Superior temporal gyrus (tissue), 1 donor: ENCODE data around the gene GSX2.

ENCODE experiments used
- DNase-seq: peaks from one replicate; pipeline ENCODE4 v3.0.0-alpha.2; 2016; ENCODE audit errors: extremely low spot score

The GSX2 gene

DNA sequence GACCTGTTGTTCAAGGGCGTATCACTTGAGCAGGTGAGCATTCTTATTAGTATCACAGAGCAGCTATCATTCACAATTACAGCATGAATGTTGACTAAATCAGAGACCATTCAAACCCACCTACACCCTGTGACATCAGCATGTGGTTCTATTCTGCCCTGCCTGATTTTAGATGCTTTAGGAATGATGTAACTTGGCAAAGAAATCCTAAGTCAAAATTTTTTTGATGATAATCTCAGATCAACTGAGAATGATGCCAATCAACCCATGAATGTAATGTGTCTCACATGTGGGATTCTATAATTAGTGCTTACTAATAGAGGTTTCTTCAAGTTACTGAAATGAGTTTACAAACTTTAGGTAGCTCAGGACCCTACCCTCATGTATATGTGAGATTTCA lies 22.2 kb upstream of the GSX2 start:
- no peak for DNase-seq

DNA sequence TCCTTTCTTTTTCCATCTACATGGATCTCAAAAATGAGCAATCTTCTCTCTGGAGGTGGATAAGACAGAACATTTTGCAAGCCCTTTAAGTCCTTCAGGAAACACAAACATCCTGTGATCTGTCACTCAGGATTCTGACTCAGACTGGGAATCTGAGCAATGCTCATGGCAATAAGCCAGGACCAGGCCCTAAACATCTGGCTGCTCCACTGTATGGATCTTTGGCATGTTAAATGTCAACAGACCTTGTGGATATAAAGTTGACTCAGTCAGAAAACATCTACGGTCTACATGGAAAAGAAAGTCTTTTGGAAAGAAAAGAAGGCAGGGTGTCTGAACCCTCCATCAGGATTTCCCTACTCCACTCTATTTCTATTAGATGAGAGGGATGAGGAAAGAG lies 17.8 kb upstream of the GSX2 start:
- no peak for DNase-seq

DNA sequence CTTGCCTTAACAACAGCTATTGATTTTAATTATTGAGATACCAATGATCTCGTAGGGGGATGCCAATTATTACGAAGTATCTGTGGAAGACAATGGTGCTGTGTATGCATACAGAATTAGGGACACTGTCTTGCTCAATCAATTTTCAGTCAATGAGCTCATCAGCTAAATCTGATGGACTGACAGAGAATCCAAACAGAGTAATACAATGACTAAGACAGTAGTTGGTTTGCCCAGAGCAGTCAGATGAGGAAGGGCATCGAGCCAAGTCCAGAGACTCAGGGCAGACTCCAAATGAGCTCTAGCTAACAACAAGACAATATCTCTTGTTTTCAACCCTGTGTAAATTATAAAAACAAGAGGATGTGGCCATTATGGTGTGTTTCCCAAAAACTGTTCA lies 14.7 kb upstream of the GSX2 start:
- peak; percentile 89 for DNase-seq

DNA sequence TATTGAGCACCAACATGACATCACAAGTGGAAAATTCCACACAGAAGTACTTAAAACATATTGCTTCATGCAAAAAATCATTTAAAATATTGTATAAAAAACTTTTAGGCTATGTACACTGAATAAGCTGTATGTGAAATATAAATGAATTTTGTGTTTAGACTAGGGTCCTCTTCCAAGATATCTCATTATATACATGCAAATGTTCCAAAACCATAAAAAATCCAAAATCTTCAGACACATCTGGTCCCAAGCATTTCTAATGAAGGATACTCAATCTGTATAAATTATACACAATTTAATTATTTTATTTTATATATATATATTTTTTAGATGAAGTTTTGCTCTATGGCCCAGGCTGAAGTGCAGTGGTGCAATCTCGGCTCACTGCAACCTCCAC lies 10.1 kb upstream of the GSX2 start:
- no peak for DNase-seq

DNA sequence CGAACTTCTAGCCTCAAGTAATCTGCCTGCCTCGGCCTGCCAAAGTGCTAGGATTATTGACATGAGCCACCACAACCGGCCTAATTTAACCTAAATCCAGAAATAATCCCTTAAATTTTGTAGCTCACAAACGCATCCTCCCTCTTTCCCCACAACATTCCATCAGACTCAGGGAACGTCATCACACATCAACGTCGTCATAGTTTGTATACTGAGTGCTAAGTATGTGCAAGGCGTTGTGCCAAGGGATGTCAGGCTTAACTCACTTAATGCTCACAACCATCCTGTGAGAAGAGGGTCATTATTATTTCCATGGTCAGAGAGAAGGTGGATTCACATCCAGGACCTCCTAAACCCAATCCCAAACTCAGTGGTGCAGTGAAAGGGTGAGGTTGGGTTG lies 9.6 kb upstream of the GSX2 start:
- no peak for DNase-seq

DNA sequence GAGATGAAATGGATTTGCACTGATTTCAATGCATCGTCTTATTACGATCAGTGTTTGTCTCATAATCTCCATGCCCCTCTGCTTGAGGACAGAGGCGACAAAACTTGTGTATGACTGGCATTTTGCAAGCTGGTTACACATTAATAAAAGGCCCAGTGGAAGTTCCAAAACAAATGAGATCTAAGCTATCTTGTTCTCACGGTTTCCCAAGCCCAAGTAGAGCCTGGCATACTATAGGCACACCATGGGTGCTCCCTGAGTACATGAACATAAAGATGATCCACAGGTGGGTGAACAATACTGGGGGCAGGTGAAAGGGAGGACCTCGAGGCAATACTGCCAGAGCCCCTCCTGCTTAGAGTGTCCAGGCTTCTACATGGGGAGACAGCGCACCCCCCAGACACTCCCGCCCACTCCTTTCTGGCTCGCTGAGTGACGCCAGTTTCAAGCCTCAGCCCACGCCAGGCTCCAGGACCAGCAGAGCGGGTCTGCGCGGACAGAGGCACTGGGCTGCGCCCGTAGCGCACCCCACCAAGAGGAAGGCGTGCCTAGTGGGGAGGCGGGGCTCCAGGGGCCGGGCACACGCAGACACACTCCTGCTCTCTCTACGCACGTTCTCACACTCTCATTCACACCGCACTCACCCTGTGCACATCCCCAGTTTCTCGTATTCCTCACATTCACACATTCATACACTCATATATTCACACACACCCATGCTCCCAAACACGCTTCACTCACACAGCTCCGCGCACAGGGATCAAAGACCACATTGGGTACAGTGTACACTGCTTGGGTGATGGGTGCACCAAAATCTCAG lies 8.9 kb upstream of the GSX2 start:
- no peak for DNase-seq

DNA sequence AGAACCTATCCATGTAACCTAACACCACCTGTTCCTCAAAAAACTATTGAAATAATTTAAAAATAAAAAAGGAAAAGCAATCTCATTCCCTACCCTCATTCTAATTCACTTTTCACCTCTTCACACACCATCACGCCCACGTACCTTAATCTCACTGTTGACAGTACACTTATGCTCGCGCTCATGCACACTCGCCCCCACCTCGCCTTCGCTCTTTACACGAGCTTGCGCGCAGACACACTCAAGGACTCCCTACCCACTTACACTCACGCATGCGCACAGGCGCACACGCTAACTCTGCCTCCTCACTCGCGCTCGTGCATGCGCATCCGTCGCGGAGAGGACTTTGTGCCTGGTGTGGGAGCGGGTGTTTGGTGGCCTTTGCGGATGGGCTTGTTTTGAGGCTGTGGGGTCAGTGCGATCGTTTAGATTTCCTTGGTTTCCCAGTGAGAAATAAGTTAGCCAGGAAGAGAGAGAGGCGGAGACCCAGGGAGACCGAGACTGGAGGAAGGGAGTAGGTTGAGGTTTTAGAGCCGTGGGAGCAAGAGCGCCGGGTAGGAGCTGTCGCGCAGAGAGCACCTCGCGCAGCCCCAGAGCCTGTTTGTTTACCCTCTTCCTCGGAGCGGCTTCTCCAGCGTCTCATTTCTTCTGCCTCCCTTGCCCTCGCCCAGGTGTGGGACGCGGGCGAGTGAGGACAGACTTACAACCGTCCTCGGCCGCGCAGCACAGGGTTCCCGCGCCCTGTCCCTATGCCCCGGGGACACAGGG lies 8.1 kb upstream of the GSX2 start:
- peak; percentile 82 for DNase-seq

DNA sequence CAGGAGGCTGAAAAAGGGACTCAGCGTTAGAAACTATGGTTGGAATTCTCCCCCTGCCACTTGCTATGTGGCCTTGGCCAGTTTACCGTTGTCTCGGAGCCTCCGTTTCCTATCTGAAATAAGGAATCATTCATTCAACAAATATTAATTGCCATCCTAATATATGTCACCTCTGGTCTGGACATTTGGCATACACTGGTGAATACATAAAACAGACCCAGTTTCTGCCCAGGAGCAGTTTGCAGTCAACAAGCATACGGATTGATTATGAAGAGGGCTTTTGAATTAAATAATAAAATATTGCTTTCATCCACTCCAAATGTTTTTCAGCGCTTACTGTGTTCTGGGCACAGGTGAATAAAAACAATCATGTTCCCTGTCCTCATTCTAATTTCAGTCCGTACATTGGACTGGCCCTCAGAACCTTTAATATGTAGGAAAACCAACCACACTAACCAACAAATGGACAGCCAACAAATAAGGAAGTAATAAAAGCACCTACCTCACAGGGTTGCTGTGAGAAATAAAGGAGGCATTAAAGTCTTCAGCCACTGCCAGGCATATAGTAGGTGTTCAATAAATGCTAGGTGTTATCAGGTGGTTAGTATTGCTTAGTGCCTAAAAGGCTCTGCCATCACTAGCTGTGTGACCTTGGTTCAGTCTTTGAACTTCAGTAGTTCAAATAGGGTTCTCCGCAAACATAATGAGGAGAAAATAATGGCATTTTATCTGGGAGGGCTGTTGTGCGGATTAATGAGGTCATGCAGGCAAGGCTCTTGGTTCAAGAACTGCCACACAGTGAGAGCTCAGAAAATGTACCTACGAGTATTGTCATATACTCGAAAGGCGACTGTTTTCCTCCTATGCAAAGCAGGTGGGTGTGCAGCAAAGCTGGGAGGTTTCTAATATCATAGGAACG lies 7.3 kb upstream of the GSX2 start:
- DNase-seq: no peak

DNA sequence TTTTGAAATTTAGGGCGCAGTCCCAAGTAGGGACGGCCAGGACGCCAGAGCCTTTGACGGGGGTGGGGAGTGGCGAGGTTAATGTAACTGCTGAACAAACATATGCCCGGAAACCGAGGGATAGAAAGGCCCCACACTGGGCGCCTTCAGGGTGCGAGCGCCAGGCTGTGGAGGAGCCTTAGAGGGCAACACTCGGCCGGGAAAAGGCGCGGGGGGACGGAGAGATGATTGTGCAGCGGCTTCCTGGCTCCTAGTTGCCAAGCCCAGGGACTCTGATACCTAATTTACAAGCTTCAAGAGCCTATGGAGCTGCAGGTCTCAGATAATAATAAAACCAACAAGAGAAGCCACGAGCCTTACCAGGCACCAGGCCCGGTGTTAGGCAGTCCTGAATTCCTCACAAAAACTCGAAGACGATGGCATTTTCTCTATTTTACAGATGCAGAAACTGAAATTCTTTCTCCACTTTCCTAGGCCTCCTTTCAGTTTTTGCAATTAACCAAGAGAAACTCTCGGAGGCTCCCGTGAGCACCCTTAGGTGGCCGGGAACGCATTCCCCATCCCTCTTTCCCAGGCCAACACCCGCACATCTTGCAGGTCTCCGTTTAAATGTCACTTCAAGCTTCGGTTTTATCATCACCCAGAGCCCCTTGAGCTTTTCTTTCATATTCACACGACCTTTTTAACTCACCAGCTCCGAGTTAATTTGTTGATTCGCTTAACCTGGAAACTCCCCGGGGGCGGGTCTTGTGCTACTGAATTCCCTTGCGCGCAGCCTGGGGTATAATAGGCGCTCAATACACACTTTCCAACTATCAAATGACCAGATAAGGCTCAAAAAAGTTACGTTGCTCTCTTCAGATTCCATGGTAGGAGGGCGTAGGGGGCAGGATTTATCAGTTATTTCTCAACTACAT lies 6.4 kb upstream of the GSX2 start:
- no peak for DNase-seq

DNA sequence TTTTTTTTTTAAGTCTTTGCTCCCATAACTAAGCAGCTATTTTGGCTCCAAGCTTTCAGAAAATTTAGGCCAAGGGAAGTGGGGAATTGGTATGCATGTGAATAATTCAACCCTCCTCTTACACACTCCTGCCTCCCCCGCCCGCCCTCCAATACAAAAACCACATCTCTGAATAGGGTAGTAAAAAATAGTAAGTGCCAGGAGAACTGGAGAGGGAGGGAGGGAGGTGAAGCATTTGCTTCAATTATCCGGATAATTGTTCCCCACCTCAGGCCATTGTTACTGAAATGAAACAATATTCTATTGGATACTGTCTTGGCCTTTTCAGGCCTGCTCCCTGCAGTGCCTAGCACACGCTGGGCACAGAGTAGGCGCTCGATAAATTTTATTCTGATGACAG lies 5.5 kb upstream of the GSX2 start:
- no peak for DNase-seq

DNA sequence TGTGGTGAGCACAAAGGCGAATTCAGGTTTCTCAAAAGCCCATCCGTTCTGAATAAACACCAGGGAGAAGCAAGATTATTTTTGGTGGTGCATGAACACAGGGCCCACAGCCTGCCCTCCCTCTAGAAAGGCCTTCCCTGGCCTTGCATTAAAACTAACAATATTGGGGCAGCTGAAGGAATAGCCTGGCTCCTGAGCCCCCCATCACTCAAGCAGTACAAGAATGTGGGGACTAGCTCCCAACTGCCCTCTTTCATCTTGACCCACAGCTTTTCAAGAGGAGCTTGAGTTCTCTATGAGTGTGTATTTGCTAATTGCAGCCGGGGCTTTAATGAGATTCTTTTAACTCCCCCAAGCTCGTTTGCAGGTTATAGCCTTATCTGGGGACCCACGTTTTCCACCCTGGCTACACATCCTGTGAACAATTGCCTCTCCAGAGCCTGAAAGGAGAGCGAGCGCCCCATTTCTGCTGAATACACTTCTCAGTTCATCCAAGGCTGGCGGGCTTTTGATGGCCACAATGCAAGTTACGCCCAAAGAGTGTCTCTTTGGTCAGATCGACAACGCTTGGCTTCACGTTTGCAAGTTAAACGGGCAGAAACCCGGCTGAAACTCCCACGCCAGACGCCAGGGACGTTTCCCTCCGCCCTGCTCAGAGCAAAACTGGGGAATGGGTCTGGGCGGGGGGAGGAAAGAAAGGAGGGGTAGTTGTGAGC lies 4.7 kb upstream of the GSX2 start:
- DNase-seq: no peak

DNA sequence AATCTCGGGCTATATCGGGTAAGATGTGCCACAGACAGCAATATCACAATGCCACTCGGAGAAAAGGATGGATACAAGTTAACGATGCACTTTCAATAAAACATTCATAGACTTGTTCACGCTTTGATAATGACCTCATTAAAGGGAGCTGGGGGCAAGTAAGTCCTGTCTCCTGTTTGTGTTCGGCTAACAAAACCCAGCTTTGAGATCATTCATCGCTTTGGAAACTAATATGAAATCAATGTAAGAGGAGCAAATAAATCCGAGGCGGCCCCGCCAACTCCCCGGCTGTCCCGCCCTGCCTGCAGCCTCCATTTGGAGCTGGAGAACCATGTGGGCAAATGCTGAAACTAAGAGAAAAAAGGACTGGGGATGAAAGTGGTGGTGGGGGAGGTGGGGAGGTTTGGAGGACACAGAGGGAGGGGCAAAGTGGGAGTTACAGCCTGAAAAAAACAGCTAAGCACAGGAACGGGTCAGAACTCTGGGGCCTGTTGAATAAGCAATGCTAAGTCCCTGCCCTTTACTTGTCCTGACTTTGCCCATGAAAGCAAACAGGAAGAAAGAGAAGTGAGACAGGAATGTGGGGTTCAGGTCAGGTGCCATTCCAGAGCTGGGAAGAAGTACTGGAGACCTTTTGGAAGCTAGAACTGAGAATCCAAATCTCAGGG lies 3.5 kb upstream of the GSX2 start:
- DNase-seq: no peak

DNA sequence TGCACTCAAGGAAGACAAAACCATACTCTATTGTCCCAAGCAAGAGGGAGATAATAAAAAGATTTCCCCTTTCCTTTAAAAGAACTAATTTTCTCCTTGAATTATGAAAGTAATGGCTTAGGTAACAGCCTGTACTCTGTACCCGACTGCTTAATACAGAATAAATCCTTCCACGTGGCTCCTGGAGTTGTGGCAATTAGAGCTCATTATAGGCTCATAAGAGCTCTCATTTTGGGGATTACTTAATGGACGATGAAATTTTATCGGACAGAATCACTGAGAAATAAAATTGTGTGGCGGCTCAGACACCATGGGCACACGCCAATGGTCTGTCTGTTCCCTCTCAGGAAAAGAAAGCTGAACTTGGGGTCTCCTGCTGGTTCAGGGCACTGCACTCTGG lies 2.8 kb upstream of the GSX2 start:
- DNase-seq: no peak

DNA sequence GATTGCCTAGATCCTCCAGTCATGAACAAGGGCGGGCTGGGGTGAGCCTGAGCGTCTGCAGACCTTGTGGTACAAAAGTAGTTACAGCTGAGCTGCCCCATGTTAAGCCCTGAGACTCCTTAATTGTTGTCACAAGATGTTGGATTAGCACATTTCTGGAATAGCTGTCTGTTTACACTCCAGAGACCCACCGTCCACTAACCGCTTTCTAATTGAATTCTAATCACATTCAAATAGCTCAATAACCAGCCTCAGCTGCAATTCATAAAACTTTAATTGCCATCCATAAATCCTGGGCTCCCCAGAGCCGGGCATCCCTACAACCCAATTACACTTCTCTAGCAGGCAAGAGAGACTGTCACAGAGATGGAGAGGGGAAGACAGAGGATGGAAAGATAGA lies 1.6 kb upstream of the GSX2 start:
- DNase-seq: no peak

DNA sequence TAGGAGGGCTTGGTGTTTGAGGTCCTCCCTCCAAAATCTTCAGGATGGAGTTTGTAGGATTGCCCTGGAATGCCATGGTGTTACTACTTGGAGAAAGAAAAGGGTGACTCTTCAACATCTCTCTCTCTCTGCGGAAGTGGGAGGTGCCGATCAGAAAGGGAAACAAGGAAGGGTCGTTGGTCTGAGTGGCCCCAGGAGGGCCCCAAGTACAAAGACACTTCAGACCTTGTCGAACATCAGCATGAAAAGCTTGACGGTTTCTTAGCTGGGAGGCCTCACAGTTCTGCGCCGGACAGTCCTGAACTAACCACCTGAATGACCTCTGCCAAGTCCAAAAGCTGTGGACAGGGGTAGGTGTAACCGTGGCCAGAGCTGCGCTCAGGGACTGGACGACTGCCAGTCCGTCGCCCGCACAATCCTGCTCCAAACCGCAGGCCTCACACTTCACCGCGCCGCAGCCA lies 646 bp upstream of the GSX2 start:
- DNase-seq: no peak

DNA sequence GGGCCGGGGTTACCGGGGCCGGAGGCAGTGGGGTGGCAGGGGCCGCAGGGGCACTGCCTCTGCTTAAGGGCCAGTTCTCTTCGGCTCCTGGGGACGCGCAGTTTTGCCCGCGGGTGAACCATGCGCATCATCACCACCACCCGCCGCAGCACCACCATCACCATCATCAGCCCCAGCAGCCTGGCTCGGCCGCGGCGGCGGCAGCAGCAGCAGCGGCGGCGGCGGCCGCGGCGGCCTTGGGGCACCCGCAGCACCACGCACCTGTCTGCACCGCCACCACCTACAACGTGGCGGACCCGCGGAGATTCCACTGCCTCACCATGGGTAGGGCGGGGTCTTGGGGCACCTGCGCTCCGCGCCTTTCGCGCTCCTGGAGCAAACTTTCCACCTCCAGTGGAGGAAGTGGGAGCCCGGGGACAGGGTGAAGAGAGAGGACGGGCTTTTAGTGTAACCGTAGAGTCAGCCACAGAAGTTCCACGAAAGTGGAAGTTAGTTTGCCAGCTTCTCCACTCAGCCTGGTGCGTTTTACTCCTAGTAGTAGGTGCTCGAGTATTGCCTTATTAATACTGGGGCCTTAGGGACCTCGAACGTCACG lies 729 bp downstream of the GSX2 start:
- no peak for DNase-seq

DNA sequence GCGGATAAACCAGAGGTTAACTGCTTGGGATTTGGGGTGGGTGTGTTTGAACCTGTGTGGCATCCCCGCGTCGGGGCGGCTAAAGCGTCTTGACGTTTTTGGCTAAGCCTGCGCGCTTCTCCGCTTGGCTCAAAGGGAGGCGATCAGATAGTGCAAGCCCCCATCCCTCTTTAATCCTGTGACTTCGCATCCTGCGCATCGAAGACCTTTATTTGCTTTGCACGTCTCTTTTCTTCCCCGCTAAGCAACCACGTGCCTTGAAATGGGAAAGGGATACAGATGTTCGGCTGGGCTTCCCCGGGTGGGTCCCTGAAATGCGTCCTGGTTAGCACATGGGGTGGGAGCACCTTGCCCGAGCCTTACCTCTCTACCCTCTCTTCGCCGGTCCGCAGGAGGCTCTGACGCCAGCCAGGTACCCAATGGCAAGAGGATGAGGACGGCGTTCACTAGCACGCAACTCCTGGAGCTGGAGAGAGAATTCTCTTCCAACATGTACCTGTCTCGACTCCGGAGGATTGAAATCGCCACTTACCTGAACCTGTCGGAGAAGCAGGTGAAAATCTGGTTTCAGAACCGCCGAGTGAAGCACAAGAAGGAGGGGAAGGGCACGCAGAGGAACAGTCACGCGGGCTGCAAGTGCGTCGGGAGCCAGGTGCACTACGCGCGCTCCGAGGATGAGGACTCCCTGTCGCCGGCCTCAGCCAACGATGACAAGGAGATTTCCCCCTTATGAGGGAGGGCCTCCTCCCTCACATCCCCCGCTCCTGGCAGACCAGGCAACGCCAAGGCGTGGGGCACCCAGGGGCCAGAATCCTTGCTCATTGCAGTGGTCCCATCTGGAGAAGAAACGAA lies 1.5 kb downstream of the GSX2 start:
- DNase-seq: no peak

DNA sequence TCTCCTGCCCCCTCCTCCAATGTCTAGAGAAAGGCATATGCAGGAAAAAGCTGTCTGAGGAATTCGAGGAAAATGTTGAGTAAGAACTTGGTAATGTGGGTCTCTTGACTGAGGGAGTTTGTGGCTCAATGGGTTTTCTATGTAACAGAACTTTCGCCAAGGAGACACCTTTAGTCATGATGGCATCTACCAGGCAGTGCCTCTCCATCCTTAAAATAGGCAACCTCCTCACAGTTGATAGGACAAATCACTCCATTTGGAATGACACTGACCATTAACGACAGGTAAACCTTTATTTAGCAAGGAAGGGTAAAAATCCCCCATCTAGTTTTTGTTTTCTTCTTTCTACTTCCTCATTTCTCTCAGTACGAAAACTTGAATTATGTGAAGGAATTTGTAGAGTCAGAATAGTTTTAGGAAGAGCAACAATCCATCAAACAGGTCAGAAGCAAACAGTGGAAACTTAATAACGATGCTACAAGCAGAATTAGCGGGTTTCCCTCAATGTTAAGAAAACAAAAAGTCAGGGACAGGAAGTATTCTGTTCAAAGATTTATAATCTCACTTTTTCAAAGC lies 2.7 kb downstream of the GSX2 start:
- DNase-seq: no peak
